Measurements from ENCODE around the gene MRPL36.

DNA sequence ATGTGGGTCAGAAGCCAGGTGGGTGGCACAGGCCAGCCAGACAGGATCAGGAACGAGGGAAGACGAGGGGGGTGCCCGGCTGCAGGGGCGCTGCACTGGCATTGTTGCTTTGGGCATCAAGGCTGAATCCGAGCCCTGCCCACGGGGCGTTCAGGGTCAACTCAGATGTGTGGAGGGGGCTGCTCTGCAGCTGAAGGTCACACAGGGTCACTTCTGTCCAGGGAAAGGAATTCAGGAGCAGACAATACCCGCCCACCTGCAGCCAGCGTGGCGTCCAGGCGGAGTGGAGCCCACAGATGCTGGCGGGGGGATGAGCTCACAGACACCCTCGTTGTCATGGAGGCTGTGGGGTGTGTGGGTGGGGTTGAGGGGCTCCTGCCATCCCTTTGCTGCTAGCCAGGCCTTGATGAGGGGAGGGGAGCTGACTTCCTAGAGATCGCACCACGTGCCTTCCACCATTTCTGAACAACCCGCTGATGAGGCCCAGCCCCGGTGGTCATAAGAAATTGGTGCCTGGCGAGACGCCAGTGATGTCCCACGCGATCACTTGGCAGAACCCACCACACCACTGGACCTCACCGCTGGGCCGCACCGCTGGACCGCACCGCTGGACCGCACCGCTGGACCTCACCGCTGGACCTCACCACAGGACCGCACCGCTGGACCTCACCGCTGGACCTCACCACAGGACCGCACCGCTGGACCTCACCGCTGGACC, 31.2 kb downstream of the MRPL36 start:
- no peak for TF ChIP-seq POLR2AphosphoS5 (IDR thresholded peaks at IDR 0.05)
- TF ChIP-seq, protein P1, sequence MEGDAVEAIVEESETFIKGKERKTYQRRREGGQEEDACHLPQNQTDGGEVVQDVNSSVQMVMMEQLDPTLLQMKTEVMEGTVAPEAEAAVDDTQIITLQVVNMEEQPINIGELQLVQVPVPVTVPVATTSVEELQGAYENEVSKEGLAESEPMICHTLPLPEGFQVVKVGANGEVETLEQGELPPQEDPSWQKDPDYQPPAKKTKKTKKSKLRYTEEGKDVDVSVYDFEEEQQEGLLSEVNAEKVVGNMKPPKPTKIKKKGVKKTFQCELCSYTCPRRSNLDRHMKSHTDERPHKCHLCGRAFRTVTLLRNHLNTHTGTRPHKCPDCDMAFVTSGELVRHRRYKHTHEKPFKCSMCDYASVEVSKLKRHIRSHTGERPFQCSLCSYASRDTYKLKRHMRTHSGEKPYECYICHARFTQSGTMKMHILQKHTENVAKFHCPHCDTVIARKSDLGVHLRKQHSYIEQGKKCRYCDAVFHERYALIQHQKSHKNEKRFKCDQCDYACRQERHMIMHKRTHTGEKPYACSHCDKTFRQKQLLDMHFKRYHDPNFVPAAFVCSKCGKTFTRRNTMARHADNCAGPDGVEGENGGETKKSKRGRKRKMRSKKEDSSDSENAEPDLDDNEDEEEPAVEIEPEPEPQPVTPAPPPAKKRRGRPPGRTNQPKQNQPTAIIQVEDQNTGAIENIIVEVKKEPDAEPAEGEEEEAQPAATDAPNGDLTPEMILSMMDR (IDR thresholded peaks at IDR 0.05) = no peak
